Pancreas (tissue), 10 donors: ENCODE data around the gene CHRNA5. TPM values are rescaled to one million over a fixed set of nuclear protein-coding genes. Genes with fewer than 3 reads are reported as not detected.

Experiments used
- ATAC-seq, 4 donors: fragments of 200-7000 bp; cut with Tn5 transposase; one replicate each; pipeline versions ENCODE4 v1.8.0 to v1.9.1; 2020; ENCODE audit warnings: mild to moderate bottlenecking in 4 of 4, moderate library complexity in 4 of 4
- DNase-seq, 6 donors: peaks; one replicate each; pipeline ENCODE4 v3.0.0-alpha.2; 2020
- FAIRE-seq: peaks from 2 replicates; lab custom pipeline; 2012; peaks lifted over from hg19 to GRCh38; lab: Jason Lieb, UNC
- H3K27ac ChIP-seq, 4 donors: fragments of 200-600 bp; sonication (generic); 1 replicate in 3 of 4; 2 replicates in 1 of 4; pipeline versions ENCODE4 v1.5.0 to v1.8.0; 2020
- H3K27me3 ChIP-seq, 4 donors: fragments of 200-600 bp; one replicate each; pipeline ENCODE4 v1.8.0; 2021
- H3K36me3 ChIP-seq, 3 donors: fragments of 200-600 bp; sonication (generic) in 1 of 3; one replicate each; pipeline versions ENCODE4 v1.5.0 to v1.8.0; 2020 to 2021
- H3K4me1 ChIP-seq, 3 donors: fragments of 200-600 bp; one replicate each; pipeline ENCODE4 v1.8.0; 2021
- H3K4me3 ChIP-seq, 4 donors: fragments of 200-600 bp; sonication (generic) in 2 of 4; one replicate each; pipeline versions ENCODE4 v1.5.0 to v1.8.0; 2020 to 2021
- H3K9me3 ChIP-seq, 4 donors: fragments of 200-600 bp; one replicate each; pipeline ENCODE4 v1.8.0; 2021
- WGBS, 2 donors: extraction: QIAGEN DNeasy Blood & Tissue Kit; methylation state at CpG; one replicate each; pipeline ENCODE4 v1.1.7; 2013; 5-methylcytosine and 5-hydroxymethylcytosine counted together
- intact Hi-C, 3 donors: fragments of 100-400 bp; cut with DNase I; formaldehyde crosslinking; loops; one replicate each; pipeline versions ENCODE4 v1.11.1 to v1.14.2; 2022
- polyA plus RNA-seq, 2 donors: library from polyadenylated mRNA; stranded (reverse); fragments of 200-250 nt; gene quantifications; one replicate each; pipeline ENCODE4 v1.2.3, GENCODE V29; 2013
- total RNA-seq, 6 donors: library from RNA; stranded (reverse); fragmentation: NEBNext Ultra II Directional in 4 of 6; extraction: Animal tissue kit (Norgen Biotek cat#: 25700) in 4 of 6; gene quantifications; one replicate each; pipeline versions ENCODE4 v1.2.1 to v1.2.4, GENCODE V29; 2021 to 2023
- TF ChIP-seq, protein P1 (sequence below), 4 donors: fragments of 200-600 bp; sonication (generic) in 3 of 4; IDR thresholded peaks; one replicate each; pipeline versions ENCODE4 v1.5.0 to v1.8.0; 2021; ENCODE audit warnings: antibody characterized with exemption in 4 of 4
- donor health status: healthy with polysubstance abuse.
- donor health status: DM: no; HTN: no; CAD: no; lungs with moderate emphysema.
- donor health status: DM: no; HTN: no; CAD: no.
- donor health status: control.
- donor health status: control.
- donor health status: Bipolar disorder and iron deficiency.
- donor health status: DM: yes; HTN: yes; CAD: no.
- donor health status: DM: no; HTN: no; CAD: no.
- donor health status: DM: no; HTN: no; CAD: no.
- donor health status: DM: yes; HTN: yes; CAD: no.

The CHRNA5 gene
- total and polyA plus RNA-seq, 8 donors, result 0.80 to 2.9 (median 1.8) TPM

DNA sequence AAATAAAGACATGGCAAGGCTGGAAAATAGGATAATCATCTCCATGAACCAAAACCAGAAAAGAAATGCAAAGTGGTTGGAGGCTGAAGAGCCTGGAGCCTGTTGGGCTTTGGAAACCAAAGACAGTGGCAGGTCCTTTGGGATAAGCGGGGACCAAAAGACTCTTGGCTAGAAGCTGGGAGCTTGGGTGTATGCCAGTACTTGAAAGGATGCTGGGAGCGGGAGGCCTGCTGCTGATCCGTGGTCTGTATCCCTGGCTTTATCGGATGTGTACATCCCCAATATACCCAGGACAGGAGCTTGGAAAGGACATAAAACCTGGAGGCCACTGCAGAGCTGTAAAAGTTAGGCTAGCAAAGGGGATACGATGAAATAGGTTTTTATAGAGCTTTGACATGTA lies 77.0 kb downstream of the CHRNA5 start:
- no peak for DNase-seq
- WGBS, 2 donors, result 78 to 85% methylated on average over 5 of the region's 5 CpGs
- TF ChIP-seq, protein P1, sequence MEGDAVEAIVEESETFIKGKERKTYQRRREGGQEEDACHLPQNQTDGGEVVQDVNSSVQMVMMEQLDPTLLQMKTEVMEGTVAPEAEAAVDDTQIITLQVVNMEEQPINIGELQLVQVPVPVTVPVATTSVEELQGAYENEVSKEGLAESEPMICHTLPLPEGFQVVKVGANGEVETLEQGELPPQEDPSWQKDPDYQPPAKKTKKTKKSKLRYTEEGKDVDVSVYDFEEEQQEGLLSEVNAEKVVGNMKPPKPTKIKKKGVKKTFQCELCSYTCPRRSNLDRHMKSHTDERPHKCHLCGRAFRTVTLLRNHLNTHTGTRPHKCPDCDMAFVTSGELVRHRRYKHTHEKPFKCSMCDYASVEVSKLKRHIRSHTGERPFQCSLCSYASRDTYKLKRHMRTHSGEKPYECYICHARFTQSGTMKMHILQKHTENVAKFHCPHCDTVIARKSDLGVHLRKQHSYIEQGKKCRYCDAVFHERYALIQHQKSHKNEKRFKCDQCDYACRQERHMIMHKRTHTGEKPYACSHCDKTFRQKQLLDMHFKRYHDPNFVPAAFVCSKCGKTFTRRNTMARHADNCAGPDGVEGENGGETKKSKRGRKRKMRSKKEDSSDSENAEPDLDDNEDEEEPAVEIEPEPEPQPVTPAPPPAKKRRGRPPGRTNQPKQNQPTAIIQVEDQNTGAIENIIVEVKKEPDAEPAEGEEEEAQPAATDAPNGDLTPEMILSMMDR (IDR thresholded peaks at IDR 0.05), result no peak
- H3K27me3 ChIP-seq, result no peaks in the 10 kb centered on the region
- no peak for FAIRE-seq
- no peak overlapping the region for H3K4me3 ChIP-seq
- H3K4me1 ChIP-seq, result no peaks in the 10 kb centered on the region
- H3K27ac ChIP-seq, result no peak overlapping the region
- no peaks in the 10 kb centered on the region for H3K9me3 ChIP-seq
- no peak for ATAC-seq
- intact Hi-C loops, result no loop called here
- no peaks in the 10 kb centered on the region for H3K36me3 ChIP-seq

Other genes starting within 250 kb of the CHRNA5 start
- gene CRABP1, start 225.2 kb upstream of the CHRNA5 start, total RNA-seq, result under 1 TPM in 4 of 6 donors, not detected in 2; 0.20 to 0.60 (median 0.36) TPM
- 10 to 100 TPM in 1 of 2 donors, not detected in 1; 11.8 TPM for gene CRABP1, start 225.2 kb upstream of the CHRNA5 start, polyA plus RNA-seq
- 10 to 100 TPM; 18.2 to 34.0 (median 22.3) TPM for gene IREB2, start 127.3 kb upstream of the CHRNA5 start, total RNA-seq
- 1 to 10 TPM; 5.7 to 7.8 TPM for gene IREB2, start 127.3 kb upstream of the CHRNA5 start, polyA plus RNA-seq
- 1 to 10 TPM; 2.3 to 5.1 (median 2.8) TPM for gene HYKK, start 57.9 kb upstream of the CHRNA5 start, total RNA-seq
- gene HYKK, start 57.9 kb upstream of the CHRNA5 start, polyA plus RNA-seq, result 1 to 10 TPM; 3.2 TPM
- 10 to 100 TPM; 24.6 to 63.1 (median 43.5) TPM for gene PSMA4, start 25.1 kb upstream of the CHRNA5 start, total RNA-seq
- 10 to 100 TPM; 67.0 to 84.1 TPM for gene PSMA4, start 25.1 kb upstream of the CHRNA5 start, polyA plus RNA-seq
- gene CHRNA3, start 55.5 kb downstream of the CHRNA5 start, total RNA-seq, result under 1 TPM in 5 of 6 donors, not detected in 1; 0.05 to 0.25 (median 0.17) TPM
- gene CHRNA3, start 55.5 kb downstream of the CHRNA5 start, polyA plus RNA-seq, result 1 to 10 TPM in 1 of 2 donors, not detected in 1; 1.0 TPM
- under 1 TPM in 1 of 6 donors, not detected in 5; 0.18 TPM for gene CHRNB4, start 75.7 kb downstream of the CHRNA5 start, total RNA-seq
- under 1 TPM in 1 of 2 donors, not detected in 1; 0.02 TPM for gene CHRNB4, start 75.7 kb downstream of the CHRNA5 start, polyA plus RNA-seq
- gene ADAMTS7, start 245.9 kb downstream of the CHRNA5 start, total RNA-seq, result 1 to 10 TPM in 1 of 6 donors, under 1 TPM in 5; 0.20 to 1.1 (median 0.43) TPM
- gene ADAMTS7, start 245.9 kb downstream of the CHRNA5 start, polyA plus RNA-seq, result 1 to 10 TPM; 1.3 to 1.4 TPM